ENCODE results near the gene PLEKHA6.

PLEKHA6 gene

DNA sequence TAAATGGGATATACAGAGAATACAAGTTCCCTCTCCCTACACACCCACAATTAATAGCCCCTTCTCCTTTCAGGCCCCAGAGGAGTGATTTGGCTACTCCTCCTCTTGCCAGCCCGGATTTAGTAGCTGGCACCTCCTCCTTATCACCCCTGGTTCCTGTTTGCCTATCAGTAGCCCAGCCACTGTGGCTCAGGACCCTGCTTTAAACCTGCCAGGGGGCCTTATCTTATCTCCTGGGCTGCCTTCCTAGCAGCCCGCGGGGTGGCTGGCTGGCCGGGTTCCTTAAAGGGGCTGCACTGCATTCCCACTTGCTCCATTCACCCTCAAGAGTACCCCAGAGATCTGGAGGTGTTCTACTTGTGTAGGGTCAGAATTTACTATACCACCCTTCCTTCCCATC, 70.4 kb downstream of the PLEKHA6 start:
- H3K4me2 ChIP-seq (ENCODE audit: low read length, poor library complexity, severe bottlenecking), result no peak overlapping the region
- no peaks in the 10 kb centered on the region for H3K36me3 ChIP-seq (ENCODE audit: control insufficient read depth in 1 of 2, insufficient read depth in 2 of 2, low read depth in 1 of 2, low read length in 2 of 2)
- 19% methylated on average over 1 of the region's 4 CpGs for WGBS
- no peak overlapping the region for H2BK120ac ChIP-seq (ENCODE audit: low read depth, low read length)
- H3K27me3 ChIP-seq (ENCODE audit: control insufficient read depth in 1 of 2, insufficient read depth in 1 of 2, low read length in 2 of 2), result peaks cover 56 to 66% of the 10 kb centered on the region in 2 experiments
- no peaks in the 10 kb centered on the region for H3K9me3 ChIP-seq (ENCODE audit: control insufficient read depth, low read length)
- H4K8ac ChIP-seq (ENCODE audit: low read length), result no peak overlapping the region
- H2BK12ac ChIP-seq (ENCODE audit: low read length in 2 of 2), result no peak overlapping the region
- no peak overlapping the region for H3K23ac ChIP-seq (ENCODE audit: low read length in 2 of 2)
- no peak for DNase-seq
- H4K91ac ChIP-seq (ENCODE audit: low read length), result no peak overlapping the region
- no peak overlapping the region for H2AK5ac ChIP-seq (ENCODE audit: low read length, severe bottlenecking)
- H3K79me1 ChIP-seq (replicated peaks; ENCODE audit: low read length, poor library complexity, severe bottlenecking), result no peaks in the 10 kb centered on the region
- no peak overlapping the region for H3K4me3 ChIP-seq (ENCODE audit: insufficient read depth in 1 of 2, low read depth in 1 of 2, low read length in 2 of 2)
- no peak overlapping the region for H3K4ac ChIP-seq (ENCODE audit: low read depth in 1 of 2, low read length in 2 of 2)
- H2AFZ ChIP-seq (ENCODE audit: low read depth, low read length), result peak overlapping the region; percentile 46
- H3K27ac ChIP-seq (ENCODE audit: low read length, poor library complexity, severe bottlenecking), result no peak overlapping the region
- H3K9ac ChIP-seq (ENCODE audit: low read length), result no peak overlapping the region
- no peak overlapping the region for H2BK5ac ChIP-seq (ENCODE audit: low read depth, low read length, poor library complexity, severe bottlenecking)
- H3K4me1 ChIP-seq (ENCODE audit: control insufficient read depth, insufficient read depth, low read depth, low read length), result peaks cover 6% of the 10 kb centered on the region
- H2BK15ac ChIP-seq (ENCODE audit: low read depth, poor library complexity, severe bottlenecking), result no peak overlapping the region
- no peak overlapping the region for H3K14ac ChIP-seq (ENCODE audit: low read length in 2 of 2)
- H3K18ac ChIP-seq (ENCODE audit: low read depth in 1 of 2, low read length in 2 of 2), result peak overlapping the region; percentile 60 to 61

DNA sequence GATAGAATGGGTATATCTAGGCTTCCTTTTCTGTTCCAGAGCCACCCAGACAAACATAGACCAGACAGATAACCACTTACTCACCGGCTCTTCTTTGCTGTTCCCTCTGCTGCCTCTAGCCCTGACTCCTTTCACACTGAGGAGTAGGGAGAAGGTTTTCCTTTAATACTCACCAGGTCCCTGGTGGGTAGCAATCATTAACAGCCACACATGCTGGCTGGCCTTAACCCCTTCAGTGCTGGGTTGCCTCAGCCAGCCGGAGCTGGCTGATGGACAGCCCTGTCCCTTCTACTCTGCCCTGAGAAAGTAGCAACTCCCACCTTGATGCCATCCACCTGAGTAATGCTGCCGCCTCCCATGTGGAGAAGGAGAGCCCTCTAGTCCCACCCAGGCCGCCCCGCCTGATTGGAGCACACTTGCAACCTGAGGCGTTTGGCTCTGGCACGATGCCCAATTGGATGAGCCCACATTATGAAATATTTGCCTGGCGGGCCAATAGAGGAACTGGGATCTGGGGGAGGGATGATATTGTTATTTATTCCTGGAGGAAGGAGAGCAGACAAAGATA, 71.6 kb downstream of the PLEKHA6 start:
- 82% methylated on average over 7 of the region's 8 CpGs for WGBS
- H3K27ac ChIP-seq (ENCODE audit: low read length, poor library complexity, severe bottlenecking), result no peak overlapping the region
- no peak overlapping the region for H3K4ac ChIP-seq (ENCODE audit: low read depth in 1 of 2, low read length in 2 of 2)
- no peak overlapping the region for H3K4me2 ChIP-seq (ENCODE audit: low read length, poor library complexity, severe bottlenecking)
- peaks cover 6% of the 10 kb centered on the region for H3K4me1 ChIP-seq (ENCODE audit: control insufficient read depth, insufficient read depth, low read depth, low read length)
- no peak overlapping the region for H4K91ac ChIP-seq (ENCODE audit: low read length)
- H2BK15ac ChIP-seq (ENCODE audit: low read depth, poor library complexity, severe bottlenecking), result no peak overlapping the region
- no peak overlapping the region for H2BK5ac ChIP-seq (ENCODE audit: low read depth, low read length, poor library complexity, severe bottlenecking)
- no peak overlapping the region for H4K8ac ChIP-seq (ENCODE audit: low read length)
- peak overlapping the region in 1 of 2 experiments; percentile 74 for H3K14ac ChIP-seq (ENCODE audit: low read length in 2 of 2)
- no peak overlapping the region for H3K23ac ChIP-seq (ENCODE audit: low read length in 2 of 2)
- no peaks in the 10 kb centered on the region for H3K79me1 ChIP-seq (replicated peaks; ENCODE audit: low read length, poor library complexity, severe bottlenecking)
- no peaks in the 10 kb centered on the region for H3K36me3 ChIP-seq (ENCODE audit: control insufficient read depth in 1 of 2, insufficient read depth in 2 of 2, low read depth in 1 of 2, low read length in 2 of 2)
- peak; percentile 46 for DNase-seq
- peaks cover 67 to 70% of the 10 kb centered on the region in 2 experiments for H3K27me3 ChIP-seq (ENCODE audit: control insufficient read depth in 1 of 2, insufficient read depth in 1 of 2, low read length in 2 of 2)
- no peaks in the 10 kb centered on the region for H3K9me3 ChIP-seq (ENCODE audit: control insufficient read depth, low read length)
- no peak overlapping the region for H3K9ac ChIP-seq (ENCODE audit: low read length)
- H3K18ac ChIP-seq (ENCODE audit: low read depth in 1 of 2, low read length in 2 of 2), result peak overlapping the region in 1 of 2 experiments; percentile 55
- no peak overlapping the region for H3K4me3 ChIP-seq (ENCODE audit: insufficient read depth in 1 of 2, low read depth in 1 of 2, low read length in 2 of 2)
- H2AFZ ChIP-seq (ENCODE audit: low read depth, low read length), result no peak overlapping the region
- no peak overlapping the region for H2BK120ac ChIP-seq (ENCODE audit: low read depth, low read length)
- peak overlapping the region in 1 of 2 experiments; percentile 51 for H2BK12ac ChIP-seq (ENCODE audit: low read length in 2 of 2)
- no peak overlapping the region for H2AK5ac ChIP-seq (ENCODE audit: low read length, severe bottlenecking)

DNA sequence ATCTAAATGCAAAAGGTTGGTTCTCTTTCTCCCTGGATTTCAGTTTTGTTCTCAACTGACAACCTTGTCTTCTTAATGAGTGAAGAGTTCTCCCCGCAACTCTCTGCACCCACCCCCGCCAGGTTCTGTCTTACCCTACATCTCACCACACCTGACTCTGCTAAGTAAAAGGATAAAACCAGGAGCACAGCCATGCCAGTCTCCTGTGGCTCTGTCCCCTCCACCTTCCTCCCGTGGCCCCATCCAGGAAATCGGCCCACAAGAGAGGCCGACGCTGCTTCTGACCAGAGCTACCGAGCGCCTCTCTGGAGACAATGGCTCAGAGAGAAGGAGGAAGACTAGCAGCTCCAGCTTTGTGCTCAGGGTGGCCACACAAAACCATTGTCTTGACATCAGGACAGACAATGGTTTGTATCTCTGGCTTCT, 72.2 kb downstream of the PLEKHA6 start:
- peaks cover 69 to 71% of the 10 kb centered on the region in 2 experiments for H3K27me3 ChIP-seq (ENCODE audit: control insufficient read depth in 1 of 2, insufficient read depth in 1 of 2, low read length in 2 of 2)
- peak overlapping the region; percentile 85 to 90 for H2BK12ac ChIP-seq (ENCODE audit: low read length in 2 of 2)
- no peaks in the 10 kb centered on the region for H3K36me3 ChIP-seq (ENCODE audit: control insufficient read depth in 1 of 2, insufficient read depth in 2 of 2, low read depth in 1 of 2, low read length in 2 of 2)
- H3K27ac ChIP-seq (ENCODE audit: low read length, poor library complexity, severe bottlenecking), result no peak overlapping the region
- H3K23ac ChIP-seq (ENCODE audit: low read length in 2 of 2), result no peak overlapping the region
- H3K4me3 ChIP-seq (ENCODE audit: insufficient read depth in 1 of 2, low read depth in 1 of 2, low read length in 2 of 2), result no peak overlapping the region
- no peak overlapping the region for H2AK5ac ChIP-seq (ENCODE audit: low read length, severe bottlenecking)
- no peak overlapping the region for H3K14ac ChIP-seq (ENCODE audit: low read length in 2 of 2)
- peak overlapping the region; percentile 34 for H2AFZ ChIP-seq (ENCODE audit: low read depth, low read length)
- H2BK15ac ChIP-seq (ENCODE audit: low read depth, poor library complexity, severe bottlenecking), result peak overlapping the region; percentile 30
- H3K79me1 ChIP-seq (replicated peaks; ENCODE audit: low read length, poor library complexity, severe bottlenecking), result no peaks in the 10 kb centered on the region
- 58% methylated on average over 8 of the region's 8 CpGs for WGBS
- no peak for DNase-seq
- peak overlapping the region; percentile 61 for H4K8ac ChIP-seq (ENCODE audit: low read length)
- H3K4me2 ChIP-seq (ENCODE audit: low read length, poor library complexity, severe bottlenecking), result no peak overlapping the region
- H3K9me3 ChIP-seq (ENCODE audit: control insufficient read depth, low read length), result no peaks in the 10 kb centered on the region
- H3K9ac ChIP-seq (ENCODE audit: low read length), result no peak overlapping the region
- no peak overlapping the region for H4K91ac ChIP-seq (ENCODE audit: low read length)
- peaks cover 6% of the 10 kb centered on the region for H3K4me1 ChIP-seq (ENCODE audit: control insufficient read depth, insufficient read depth, low read depth, low read length)
- H3K18ac ChIP-seq (ENCODE audit: low read depth in 1 of 2, low read length in 2 of 2), result peak overlapping the region; percentile 3 to 65
- peak overlapping the region in 1 of 2 experiments; percentile 47 for H3K4ac ChIP-seq (ENCODE audit: low read depth in 1 of 2, low read length in 2 of 2)
- H2BK5ac ChIP-seq (ENCODE audit: low read depth, low read length, poor library complexity, severe bottlenecking), result no peak overlapping the region
- no peak overlapping the region for H2BK120ac ChIP-seq (ENCODE audit: low read depth, low read length)

DNA sequence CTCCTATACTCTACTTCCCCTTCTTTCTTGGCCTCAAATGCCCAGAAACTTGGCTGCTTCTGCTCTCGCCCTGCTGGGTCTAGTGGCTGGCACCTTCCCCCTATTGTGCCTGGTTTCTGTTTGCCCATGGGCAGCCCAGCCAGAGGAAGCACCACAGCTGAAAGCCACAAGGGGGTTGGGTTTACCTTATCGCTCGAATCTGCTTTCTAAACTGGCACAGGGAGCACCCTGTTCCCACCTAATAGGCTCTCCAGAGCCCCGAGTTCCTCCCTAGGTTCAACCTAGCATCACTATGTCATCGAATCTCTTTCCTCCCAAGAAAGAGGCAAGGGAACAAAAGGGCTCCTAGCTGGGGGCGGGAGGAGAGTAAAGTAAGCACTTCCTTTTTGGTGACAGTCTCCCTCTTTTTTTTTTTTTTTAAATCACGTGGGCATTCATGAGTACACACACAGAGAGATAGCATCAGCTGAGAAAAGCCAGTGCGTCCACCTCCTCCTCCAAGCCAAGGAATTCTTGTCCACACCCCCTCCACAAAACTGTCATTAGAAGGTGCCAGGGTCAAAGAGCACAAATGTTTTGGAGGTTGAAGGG, 72.8 kb downstream of the PLEKHA6 start:
- peaks cover 6% of the 10 kb centered on the region for H3K4me1 ChIP-seq (ENCODE audit: control insufficient read depth, insufficient read depth, low read depth, low read length)
- no peak overlapping the region for H2BK5ac ChIP-seq (ENCODE audit: low read depth, low read length, poor library complexity, severe bottlenecking)
- peaks cover 70 to 73% of the 10 kb centered on the region in 2 experiments for H3K27me3 ChIP-seq (ENCODE audit: control insufficient read depth in 1 of 2, insufficient read depth in 1 of 2, low read length in 2 of 2)
- peak overlapping the region; percentile 64 to 65 for H3K18ac ChIP-seq (ENCODE audit: low read depth in 1 of 2, low read length in 2 of 2)
- no peak overlapping the region for H3K4ac ChIP-seq (ENCODE audit: low read depth in 1 of 2, low read length in 2 of 2)
- H3K9me3 ChIP-seq (ENCODE audit: control insufficient read depth, low read length), result no peaks in the 10 kb centered on the region
- WGBS, result 73% methylated on average over 6 of the region's 8 CpGs
- H2BK120ac ChIP-seq (ENCODE audit: low read depth, low read length), result no peak overlapping the region
- no peaks in the 10 kb centered on the region for H3K79me1 ChIP-seq (replicated peaks; ENCODE audit: low read length, poor library complexity, severe bottlenecking)
- no peak overlapping the region for H2AFZ ChIP-seq (ENCODE audit: low read depth, low read length)
- peak; percentile 38 for DNase-seq
- H3K9ac ChIP-seq (ENCODE audit: low read length), result no peak overlapping the region
- H2AK5ac ChIP-seq (ENCODE audit: low read length, severe bottlenecking), result no peak overlapping the region
- H2BK15ac ChIP-seq (ENCODE audit: low read depth, poor library complexity, severe bottlenecking), result peak overlapping the region; percentile 97
- peak overlapping the region; percentile 3 for H4K91ac ChIP-seq (ENCODE audit: low read length)
- H3K23ac ChIP-seq (ENCODE audit: low read length in 2 of 2), result no peak overlapping the region
- H2BK12ac ChIP-seq (ENCODE audit: low read length in 2 of 2), result peak overlapping the region in 1 of 2 experiments; percentile 72
- no peak overlapping the region for H3K4me3 ChIP-seq (ENCODE audit: insufficient read depth in 1 of 2, low read depth in 1 of 2, low read length in 2 of 2)
- H3K27ac ChIP-seq (ENCODE audit: low read length, poor library complexity, severe bottlenecking), result no peak overlapping the region
- no peaks in the 10 kb centered on the region for H3K36me3 ChIP-seq (ENCODE audit: control insufficient read depth in 1 of 2, insufficient read depth in 2 of 2, low read depth in 1 of 2, low read length in 2 of 2)
- H3K4me2 ChIP-seq (ENCODE audit: low read length, poor library complexity, severe bottlenecking), result no peak overlapping the region
- H3K14ac ChIP-seq (ENCODE audit: low read length in 2 of 2), result no peak overlapping the region
- no peak overlapping the region for H4K8ac ChIP-seq (ENCODE audit: low read length)

Data from mesenchymal stem cell (in vitro differentiated cells and primary cell).